Parathyroid adenoma (tissue), 2 donors: ENCODE results near the gene XPO1.
"Not testable (repeated sequence)": the region's sequence is repeated elsewhere in the genome, so short reads cannot be mapped to it uniquely, and the experiment has no call there.

Experiments used
- H2AFZ ChIP-seq: fragments of 300-600 bp; sonication (generic); one replicate; pipeline ENCODE4 v1.7.0; 2017; ENCODE audit warnings: antibody characterized with exemption, mild to moderate bottlenecking
- H3K27ac ChIP-seq: fragments of 300-600 bp; sonication (generic); one replicate; pipeline ENCODE4 v1.7.0; 2017
- H3K27me3 ChIP-seq: fragments of 300-600 bp; sonication (generic); one replicate; pipeline ENCODE4 v1.7.0; 2017; ENCODE audit warnings: low read length; ENCODE audit not compliant: control insufficient read depth, insufficient read depth
- H3K36me3 ChIP-seq: fragments of 300-600 bp; sonication (generic); one replicate; pipeline ENCODE4 v1.7.0; 2017; ENCODE audit warnings: low read length; ENCODE audit not compliant: control insufficient read depth, insufficient read depth
- H3K4me1 ChIP-seq: fragments of 300-600 bp; sonication (generic); one replicate; pipeline ENCODE4 v1.7.0; 2017; ENCODE audit warnings: control low read depth
- H3K4me2 ChIP-seq: fragments of 300-600 bp; sonication (generic); one replicate; pipeline ENCODE4 v1.7.0; 2017; ENCODE audit warnings: low read length
- H3K4me3 ChIP-seq: fragments of 300-600 bp; sonication (generic); one replicate; pipeline ENCODE4 v1.7.0; 2017; ENCODE audit warnings: low read depth, low read length
- H3K79me2 ChIP-seq: fragments of 300-600 bp; sonication (generic); one replicate; pipeline ENCODE4 v1.7.0; 2017; ENCODE audit warnings: control low read depth
- H3K9ac ChIP-seq: fragments of 300-600 bp; sonication (generic); one replicate; pipeline ENCODE4 v1.7.0; 2017; ENCODE audit warnings: mild to moderate bottlenecking
- H3K9me3 ChIP-seq: fragments of 300-600 bp; sonication (generic); one replicate; pipeline ENCODE4 v1.7.0; 2017; ENCODE audit warnings: low read length; ENCODE audit not compliant: control insufficient read depth
- TF ChIP-seq, protein P1 (sequence below): fragments of 300-600 bp; sonication (generic); IDR thresholded peaks from one replicate; pipeline ENCODE4 v1.7.0; 2017; ENCODE audit warnings: antibody characterized with exemption, mild to moderate bottlenecking
- donor health status: primary hyperparathyroidism.

Gene XPO1

DNA sequence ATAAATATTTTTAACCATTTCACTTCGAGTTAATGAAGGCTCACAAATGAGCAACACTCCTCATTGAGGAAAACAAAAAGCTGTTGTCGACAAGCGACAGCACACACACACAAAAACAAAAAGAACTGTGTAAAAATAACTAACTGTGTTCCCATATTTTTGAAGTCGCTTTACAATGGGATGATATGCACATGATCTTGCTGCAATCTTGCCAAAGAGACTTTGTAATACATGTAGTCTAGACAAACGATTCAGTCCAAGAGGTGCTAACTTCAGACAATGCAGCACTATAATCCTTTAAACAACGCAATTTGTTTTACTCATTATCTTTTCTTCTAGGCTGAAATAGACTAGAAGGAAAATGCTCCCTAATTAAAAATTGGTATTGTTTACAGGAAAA, 60.1 kb downstream of the XPO1 start:
- no peak overlapping the region for H3K4me3 ChIP-seq
- no peak overlapping the region for H3K27ac ChIP-seq
- H3K9me3 ChIP-seq: no peaks in the 10 kb centered on the region
- no peak overlapping the region for H2AFZ ChIP-seq
- TF ChIP-seq, protein P1, sequence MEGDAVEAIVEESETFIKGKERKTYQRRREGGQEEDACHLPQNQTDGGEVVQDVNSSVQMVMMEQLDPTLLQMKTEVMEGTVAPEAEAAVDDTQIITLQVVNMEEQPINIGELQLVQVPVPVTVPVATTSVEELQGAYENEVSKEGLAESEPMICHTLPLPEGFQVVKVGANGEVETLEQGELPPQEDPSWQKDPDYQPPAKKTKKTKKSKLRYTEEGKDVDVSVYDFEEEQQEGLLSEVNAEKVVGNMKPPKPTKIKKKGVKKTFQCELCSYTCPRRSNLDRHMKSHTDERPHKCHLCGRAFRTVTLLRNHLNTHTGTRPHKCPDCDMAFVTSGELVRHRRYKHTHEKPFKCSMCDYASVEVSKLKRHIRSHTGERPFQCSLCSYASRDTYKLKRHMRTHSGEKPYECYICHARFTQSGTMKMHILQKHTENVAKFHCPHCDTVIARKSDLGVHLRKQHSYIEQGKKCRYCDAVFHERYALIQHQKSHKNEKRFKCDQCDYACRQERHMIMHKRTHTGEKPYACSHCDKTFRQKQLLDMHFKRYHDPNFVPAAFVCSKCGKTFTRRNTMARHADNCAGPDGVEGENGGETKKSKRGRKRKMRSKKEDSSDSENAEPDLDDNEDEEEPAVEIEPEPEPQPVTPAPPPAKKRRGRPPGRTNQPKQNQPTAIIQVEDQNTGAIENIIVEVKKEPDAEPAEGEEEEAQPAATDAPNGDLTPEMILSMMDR: no peak
- H3K4me1 ChIP-seq: no peaks in the 10 kb centered on the region
- no peaks in the 10 kb centered on the region for H3K27me3 ChIP-seq
- H3K4me2 ChIP-seq: no peak overlapping the region
- H3K9ac ChIP-seq: no peak overlapping the region
- no peaks in the 10 kb centered on the region for H3K36me3 ChIP-seq
- H3K79me2 ChIP-seq: peaks cover 3% of the 10 kb centered on the region

DNA sequence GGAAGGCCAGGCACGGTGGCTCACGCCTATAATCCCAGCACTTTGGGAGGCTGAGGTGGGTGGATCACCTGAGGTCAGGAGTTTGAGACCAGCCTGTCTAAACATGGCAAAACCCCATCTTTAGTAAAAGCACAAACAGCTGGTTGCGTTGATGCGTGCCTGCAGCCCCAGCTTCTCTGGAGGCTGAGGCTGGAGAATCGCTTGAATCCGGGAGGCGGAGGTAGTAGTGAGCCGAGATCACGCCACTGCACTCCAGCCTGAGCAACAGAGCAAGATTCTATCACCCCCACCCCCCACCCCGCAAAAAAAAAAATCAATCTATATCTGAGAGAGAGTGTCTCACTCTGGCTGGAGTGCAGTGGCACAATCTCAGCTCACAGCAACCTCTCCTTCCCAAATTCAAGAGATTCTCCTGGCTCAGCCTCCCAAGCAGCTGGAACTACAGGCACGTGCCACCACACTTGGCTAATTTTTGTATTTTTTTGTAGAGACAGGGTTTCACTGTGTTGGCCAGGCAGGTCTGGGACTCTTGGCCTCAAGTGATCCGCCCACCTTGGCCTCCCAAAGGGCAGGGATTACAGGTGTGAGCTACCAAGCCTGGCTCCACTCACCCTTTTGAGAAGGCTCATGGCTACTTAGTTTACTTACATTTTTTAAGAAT, 61.1 kb downstream of the XPO1 start:
- H3K27me3 ChIP-seq, H3K9ac ChIP-seq, H3K79me2 ChIP-seq, H3K9me3 ChIP-seq, H3K36me3 ChIP-seq, H3K27ac ChIP-seq, H2AFZ ChIP-seq, H3K4me1 ChIP-seq, H3K4me2 ChIP-seq, H3K4me3 ChIP-seq: not testable (repeated sequence)

DNA sequence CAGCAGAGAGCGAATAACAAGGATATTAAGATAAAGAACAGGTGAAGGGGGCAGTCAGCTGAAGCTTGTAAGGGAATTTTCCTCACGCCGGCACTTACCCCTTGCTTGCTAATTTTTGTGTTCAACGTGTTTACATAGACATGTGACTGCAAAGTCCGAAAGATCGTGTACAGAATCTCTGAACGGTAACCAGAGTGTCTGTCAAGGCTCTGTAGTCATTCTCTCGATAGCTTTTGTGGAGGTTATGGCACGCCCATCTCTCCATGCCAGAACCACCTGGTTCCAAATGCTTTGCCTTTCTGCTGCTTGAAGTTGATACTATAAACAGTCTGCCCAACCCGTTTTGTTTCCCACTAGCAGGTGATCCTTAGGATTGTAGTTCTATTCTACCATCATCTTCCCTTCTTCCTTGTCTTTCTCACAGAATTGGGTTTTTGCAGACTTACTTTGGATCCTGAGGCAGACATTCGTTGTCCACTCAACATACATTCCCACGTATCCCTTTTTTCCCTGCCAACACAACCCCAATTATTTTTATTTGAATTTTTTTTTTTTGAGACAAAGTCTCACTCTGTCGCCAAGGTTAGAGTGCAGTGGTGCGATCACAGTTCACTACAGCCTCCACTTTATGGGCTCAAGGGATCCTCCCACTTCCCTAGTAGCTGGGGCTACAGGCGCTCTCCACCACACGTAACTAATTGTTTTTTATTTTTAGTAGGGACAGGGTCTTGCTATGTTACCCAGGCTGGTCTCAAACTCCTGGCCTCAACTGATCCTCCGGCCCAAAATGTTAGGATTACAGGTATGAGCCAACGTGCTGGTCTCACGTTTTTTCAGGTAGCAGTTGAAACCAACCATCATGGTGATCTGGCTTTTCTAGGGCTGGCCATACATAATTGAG, 66.0 kb downstream of the XPO1 start:
- H3K79me2 ChIP-seq: peaks cover 28% of the 10 kb centered on the region
- no peaks in the 10 kb centered on the region for H3K27me3 ChIP-seq
- H3K27ac ChIP-seq: peak overlapping the region; percentile 98
- H3K9ac ChIP-seq: peak overlapping the region; percentile 88
- no peaks in the 10 kb centered on the region for H3K36me3 ChIP-seq
- H2AFZ ChIP-seq: peak overlapping the region; percentile 100
- peak overlapping the region; percentile 96 for H3K4me2 ChIP-seq
- H3K4me1 ChIP-seq: peaks cover 9% of the 10 kb centered on the region
- peak overlapping the region; percentile 97 for H3K4me3 ChIP-seq
- TF ChIP-seq, protein P1: no peak
- no peaks in the 10 kb centered on the region for H3K9me3 ChIP-seq

DNA sequence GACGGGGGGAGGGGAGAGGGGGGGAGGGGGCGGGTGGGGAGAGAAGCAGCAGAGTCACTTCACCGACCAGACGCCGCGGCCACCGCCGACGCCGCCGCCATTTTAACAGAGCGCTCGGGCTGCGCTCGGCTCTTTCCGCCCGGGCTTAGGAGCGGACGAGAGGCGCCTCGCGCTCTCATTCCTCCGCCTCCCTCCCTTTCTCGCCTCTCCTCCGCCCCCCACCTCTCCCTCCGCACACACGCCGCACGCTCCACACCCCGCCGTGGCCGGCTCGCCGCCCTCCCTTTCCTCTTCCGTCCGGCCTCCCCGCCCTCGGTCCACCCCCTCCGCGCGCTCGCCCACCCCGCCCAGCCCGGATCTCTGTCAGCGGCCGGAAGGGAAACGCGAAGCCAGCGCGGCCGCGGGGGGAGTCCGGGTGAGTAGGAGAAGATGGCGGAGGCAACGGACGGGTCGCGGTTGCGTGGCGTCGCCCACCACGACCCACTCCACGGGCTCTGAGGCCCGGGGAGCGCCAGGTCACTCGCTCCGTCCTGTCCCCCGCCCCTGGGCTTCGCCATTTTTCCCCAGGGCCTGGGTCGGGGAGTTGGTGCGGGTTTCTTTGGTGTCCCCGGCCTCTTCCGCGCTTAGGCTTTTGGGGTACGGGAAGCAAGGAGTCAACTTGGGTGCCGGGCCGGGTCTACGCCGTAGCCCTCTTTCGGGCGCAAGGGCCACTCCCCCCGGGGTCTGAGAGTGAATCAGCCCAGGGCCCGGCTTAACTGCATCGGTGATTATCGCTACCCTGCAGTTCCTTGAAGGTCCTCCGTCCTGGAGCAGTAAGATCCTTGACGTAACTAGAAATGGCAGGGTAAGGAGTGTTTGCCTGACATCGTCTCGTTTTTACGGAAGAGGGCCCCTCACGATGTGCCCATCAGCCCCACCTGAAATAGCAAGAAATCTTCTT, 66.9 kb downstream of the XPO1 start, which contains the start of gene USP34:
TSS of gene USP34 (minus strand) at position 123 of the 940 bp plus-strand sequence. CDS start 395 bp downstream, outside the sequence.
- Histone ChIP-seq H2AFZ (peak within 1 kb of the TSS; percentile 100), H3K9ac (peak within 1 kb of the TSS; percentile 88), H3K4me3 (peak within 1 kb of the TSS; percentile 97), H3K36me3 (no peaks in the 10 kb centered on the region), H3K27me3 (no peaks in the 10 kb centered on the region), H3K4me1 (peaks cover 9% of the 10 kb centered on the region), H3K79me2 (peaks cover 33% of the 10 kb centered on the region), H3K27ac (peak within 1 kb of the TSS; percentile 98), H3K9me3 (no peaks in the 10 kb centered on the region), H3K4me2 (peak within 1 kb of the TSS; percentile 96)
- TF ChIP-seq, protein P1: no peak
